GM12878 (cell line): Measurements from ENCODE around the gene SARM1. TPM values are rescaled to one million over a fixed set of nuclear protein-coding genes. Genes with fewer than 3 reads are reported as not detected.

Experiments used
- ATAC-seq: fragments of 200-7000 bp; cut with Tn5 transposase; 3 replicates; pipeline ENCODE4 v1.9.1; 2020; ENCODE audit warnings: mild to moderate bottlenecking, moderate library complexity
- BruUV-seq: library from RNA; stranded (reverse); fragments of 400-500 nt; replicated peaks from 2 replicates; lab custom pipeline; 2021; lab: Mats Ljungman, UMichigan
- CTCF ChIA-PET: fragments of 300-600 bp; sonication (Branson Sonifier 250); formaldehyde crosslinking; extraction: SDS; loops from one replicate; lab custom pipeline; 2021; ENCODE audit warnings: inconsistent platforms; lab: Yijun Ruan, JAX
- POLR2A ChIA-PET: fragments of 350-600 bp; formaldehyde crosslinking; extraction: SDS; loops from one replicate; lab custom pipeline; 2021; ENCODE audit warnings: inconsistent platforms; lab: Charles Lee
- RAD21 ChIA-PET: fragments of 300-600 bp; sonication (Branson Sonifier 250); formaldehyde crosslinking; loops from one replicate; lab custom pipeline; 2023; ENCODE audit warnings: antibody characterized with exemption; ENCODE audit not compliant: unreplicated experiment; lab: Charles Lee
- SMC1A ChIA-PET: fragments of 300-600 bp; sonication (Branson Sonifier 250); formaldehyde crosslinking; loops from one replicate; lab custom pipeline; 2023; ENCODE audit not compliant: unreplicated experiment, uncharacterized antibody; lab: Charles Lee
- DNase-seq: peaks from one replicate; pipeline ENCODE4 v3.0.0-alpha.2; 2011; ENCODE audit warnings: low read depth, low spot score
- FAIRE-seq: peaks from 3 replicates; lab custom pipeline; 2011; peaks lifted over from hg19 to GRCh38; lab: Jason Lieb, UNC
- H2AFZ ChIP-seq: 2 replicates; pipeline ENCODE4 v1.6.0; 2011; ENCODE audit warnings: low read depth, low read length, control low read depth; ENCODE audit not compliant: control insufficient read depth
- H3K27ac ChIP-seq: 2 replicates; pipeline ENCODE4 v1.5.1; 2011; ENCODE audit warnings: control low read depth; ENCODE audit not compliant: control insufficient read depth, insufficient read depth
- H3K27me3 ChIP-seq, 2 experiments: replicated peaks in 1 of 2; 2 replicates each; pipeline versions ENCODE4 v1.6.0 to v1.6.1; 2011; ENCODE audit warnings: low read length in 1 of 2; ENCODE audit not compliant: control insufficient read depth in 2 of 2, insufficient read depth in 2 of 2
- H3K36me3 ChIP-seq, 2 experiments: 2 replicates each; pipeline ENCODE4 v1.5.1; 2011; ENCODE audit warnings: low read length in 1 of 2; ENCODE audit not compliant: control insufficient read depth in 2 of 2, insufficient read depth in 2 of 2
- H3K4me1 ChIP-seq: 2 replicates; pipeline ENCODE4 v1.6.1; 2011; ENCODE audit warnings: mild to moderate bottlenecking, low read length, moderate library complexity, mixed read lengths; ENCODE audit not compliant: control insufficient read depth, insufficient read depth
- H3K4me2 ChIP-seq: 2 replicates; pipeline ENCODE4 v1.6.0; 2011; ENCODE audit warnings: control low read depth; ENCODE audit not compliant: control insufficient read depth, insufficient read depth
- H3K4me3 ChIP-seq: fragments of 200-600 bp; sonication (generic); 2 replicates; pipeline ENCODE4 v1.5.1; 2016
- H3K79me2 ChIP-seq: 2 replicates; pipeline ENCODE4 v1.6.0; 2011; ENCODE audit warnings: low read length; ENCODE audit not compliant: control insufficient read depth, insufficient read depth
- H3K9ac ChIP-seq: 2 replicates; pipeline ENCODE4 v1.8.0; 2011; ENCODE audit warnings: low read length, control low read depth, mixed read lengths; ENCODE audit not compliant: control insufficient read depth, insufficient read depth
- H3K9me3 ChIP-seq: replicated peaks from 3 replicates; pipeline ENCODE4 v1.5.1; 2011; ENCODE audit warnings: mild to moderate bottlenecking, low read length; ENCODE audit not compliant: control insufficient read depth, insufficient read depth
- H4K20me1 ChIP-seq: 2 replicates; pipeline ENCODE4 v1.6.0; 2011; ENCODE audit not compliant: control insufficient read depth, insufficient read depth
- POLR2A ChIP-seq: IDR thresholded peaks from 2 replicates; pipeline ENCODE4 v1.6.1; 2011; ENCODE audit warnings: low read depth, mild to moderate bottlenecking, low read length
- WGBS: methylation state at CpG from one replicate; pipeline ENCODE4 v1.1.6; 2016; ENCODE audit warnings: low lambda C conversion rate; ENCODE audit not compliant: insufficient replicate concordance, insufficient coverage; ENCODE audit errors: missing lambda C conversion rate; 5-methylcytosine and 5-hydroxymethylcytosine counted together
- in situ Hi-C: fragments of 300-500 bp; cut with MboI; formaldehyde crosslinking; loops from 9 replicates; pipeline ENCODE4 v1.14.3; 2018; ENCODE audit warnings: mixed read lengths
- intact Hi-C: fragments of 100-400 bp; cut with micrococcal nuclease; formaldehyde crosslinking; loops from one replicate; pipeline ENCODE4 v1.14.2; 2022; ENCODE audit not compliant: unreplicated experiment
- polyA plus RNA-seq, 11 experiments: library from polyadenylated mRNA; depleted of rRNA in 4 of 11; unstranded in 6 of 11; stranded (reverse) in 5 of 11; fragments of >200 nt; fragmentation: Nextera tagmentation in 4 of 11; fragmentation: Illumina TruSeq in 1 of 11; extraction: Ambion mirVana in 4 of 11; extraction: Trizol in 1 of 11; gene quantifications; 1 replicate in 1 of 11; 2 replicates in 10 of 11; pipeline versions ENCODE4 v1.2.1 to v1.2.3, GENCODE V29; 2011 to 2016; ENCODE audit warnings: inconsistent platforms in 2 of 11, missing spikeins in 2 of 11, low read depth in 1 of 11
- total RNA-seq, 4 experiments: library from RNA; depleted of rRNA in 3 of 4; stranded (reverse); fragments of >200 nt in 3 of 4; fragmentation: Illumina TruSeq in 1 of 4; extraction: Trizol in 1 of 4; gene quantifications; 2 replicates each; pipeline versions ENCODE4 v1.2.1 to v1.2.3, GENCODE V29; 2013 to 2021
- TF ChIP-seq, protein P1 (sequence below): IDR thresholded peaks from 2 replicates; pipeline ENCODE4 v1.6.1; 2012; ENCODE audit warnings: improper control_type of control experiment, low read depth, low read length; ENCODE audit not compliant: insufficient replicate concordance

The SARM1 gene
- total and polyA plus RNA-seq, 10 of the 15 experiments (the other 5 are each of a cell fraction or from before 2014, with no cell fraction given): 0.56 to 25.3 (median 11.9) TPM

DNA sequence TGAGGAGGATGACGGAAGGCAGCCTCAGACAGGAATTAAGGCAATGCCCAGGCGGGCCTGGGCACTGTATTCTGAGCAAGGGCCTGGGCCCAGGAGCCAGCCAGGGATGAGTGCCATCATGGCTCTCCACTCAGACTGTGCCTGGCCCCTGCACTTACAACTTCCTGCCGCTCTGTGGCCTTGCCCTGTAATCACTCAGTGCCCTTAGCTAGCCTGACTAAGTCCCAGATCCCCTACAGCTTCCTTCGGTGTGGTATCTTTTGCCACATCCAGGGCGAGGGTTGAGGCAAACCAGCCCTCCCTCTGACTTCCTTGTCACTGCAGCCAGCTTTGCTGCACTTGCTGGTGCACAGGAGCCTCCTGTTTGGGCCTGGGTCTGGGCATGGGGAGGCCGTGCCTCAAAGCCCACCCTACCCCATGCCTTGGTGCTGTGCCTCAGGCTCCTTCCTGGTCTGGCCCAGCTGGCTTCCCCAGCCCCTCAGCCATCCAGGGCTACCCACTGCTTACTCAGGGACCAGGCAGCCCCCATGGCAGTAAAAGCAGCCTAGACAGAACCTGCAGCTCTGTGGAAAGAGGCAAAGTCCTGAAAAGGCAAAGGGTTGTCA lies 25.2 kb downstream of the SARM1 start:
- intact Hi-C loops (no loop called here), in situ Hi-C loops (no loop called here)
- no peaks in the 10 kb centered on the region for H3K9me3 ChIP-seq
- CTCF ChIA-PET: interaction anchor here (6.2 kb wide), 1 partner anchor 19 kb away, joined by 37 read pairs; no protein-coding TSS in a partner anchor
- ATAC-seq: no peak
- WGBS: 86% methylated on average over 5 of the region's 6 CpGs
- SMC1A ChIA-PET: no interaction called here
- H3K4me3 ChIP-seq: no peak overlapping the region
- no peaks in the 10 kb centered on the region for H4K20me1 ChIP-seq
- H2AFZ ChIP-seq: no peak overlapping the region
- H3K4me1 ChIP-seq: no peaks in the 10 kb centered on the region; the same call in 1 of the 2 replicates
- no peaks in the 10 kb centered on the region for H3K79me2 ChIP-seq
- POLR2A ChIA-PET: no interaction called here
- no peaks in the 10 kb centered on the region for H3K27me3 ChIP-seq
- no peak for DNase-seq
- 0 out of 2 replicates have a peak, but pooled peaks have one; percentile 38 for TF ChIP-seq POLR2A
- TF ChIP-seq, protein P1, sequence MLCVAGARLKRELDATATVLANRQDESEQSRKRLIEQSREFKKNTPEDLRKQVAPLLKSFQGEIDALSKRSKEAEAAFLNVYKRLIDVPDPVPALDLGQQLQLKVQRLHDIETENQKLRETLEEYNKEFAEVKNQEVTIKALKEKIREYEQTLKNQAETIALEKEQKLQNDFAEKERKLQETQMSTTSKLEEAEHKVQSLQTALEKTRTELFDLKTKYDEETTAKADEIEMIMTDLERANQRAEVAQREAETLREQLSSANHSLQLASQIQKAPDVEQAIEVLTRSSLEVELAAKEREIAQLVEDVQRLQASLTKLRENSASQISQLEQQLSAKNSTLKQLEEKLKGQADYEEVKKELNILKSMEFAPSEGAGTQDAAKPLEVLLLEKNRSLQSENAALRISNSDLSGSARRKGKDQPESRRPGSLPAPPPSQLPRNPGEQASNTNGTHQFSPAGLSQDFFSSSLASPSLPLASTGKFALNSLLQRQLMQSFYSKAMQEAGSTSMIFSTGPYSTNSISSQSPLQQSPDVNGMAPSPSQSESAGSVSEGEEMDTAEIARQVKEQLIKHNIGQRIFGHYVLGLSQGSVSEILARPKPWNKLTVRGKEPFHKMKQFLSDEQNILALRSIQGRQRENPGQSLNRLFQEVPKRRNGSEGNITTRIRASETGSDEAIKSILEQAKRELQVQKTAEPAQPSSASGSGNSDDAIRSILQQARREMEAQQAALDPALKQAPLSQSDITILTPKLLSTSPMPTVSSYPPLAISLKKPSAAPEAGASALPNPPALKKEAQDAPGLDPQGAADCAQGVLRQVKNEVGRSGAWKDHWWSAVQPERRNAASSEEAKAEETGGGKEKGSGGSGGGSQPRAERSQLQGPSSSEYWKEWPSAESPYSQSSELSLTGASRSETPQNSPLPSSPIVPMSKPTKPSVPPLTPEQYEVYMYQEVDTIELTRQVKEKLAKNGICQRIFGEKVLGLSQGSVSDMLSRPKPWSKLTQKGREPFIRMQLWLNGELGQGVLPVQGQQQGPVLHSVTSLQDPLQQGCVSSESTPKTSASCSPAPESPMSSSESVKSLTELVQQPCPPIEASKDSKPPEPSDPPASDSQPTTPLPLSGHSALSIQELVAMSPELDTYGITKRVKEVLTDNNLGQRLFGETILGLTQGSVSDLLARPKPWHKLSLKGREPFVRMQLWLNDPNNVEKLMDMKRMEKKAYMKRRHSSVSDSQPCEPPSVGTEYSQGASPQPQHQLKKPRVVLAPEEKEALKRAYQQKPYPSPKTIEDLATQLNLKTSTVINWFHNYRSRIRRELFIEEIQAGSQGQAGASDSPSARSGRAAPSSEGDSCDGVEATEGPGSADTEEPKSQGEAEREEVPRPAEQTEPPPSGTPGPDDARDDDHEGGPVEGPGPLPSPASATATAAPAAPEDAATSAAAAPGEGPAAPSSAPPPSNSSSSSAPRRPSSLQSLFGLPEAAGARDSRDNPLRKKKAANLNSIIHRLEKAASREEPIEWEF: no peak
- no peak for FAIRE-seq
- no peak overlapping the region for H3K4me2 ChIP-seq
- BruUV-seq: no TSS peak
- RAD21 ChIA-PET: no interaction called here
- H3K27ac ChIP-seq: no peak overlapping the region
- H3K9ac ChIP-seq: no peak overlapping the region
- peaks cover 1 to 6% of the 10 kb centered on the region in 2 experiments; a peak in 3 of 4 replicates for H3K36me3 ChIP-seq
